ENCODE data around the gene PRKCB. TPM values are rescaled to one million over a fixed set of nuclear protein-coding genes. Genes with fewer than 3 reads are reported as not detected.

PRKCB gene
- total RNA-seq, 2 experiments from 2014 or later = 77.8 to 81.0 TPM

GRCh38 chr16:23959752-23960072 lies 123.9 kb downstream of the PRKCB start:
- Mint-ChIP-seq H3K27me3 (no peaks in the 10 kb centered on the region), H3K4me1 (peaks cover 50% of the 10 kb centered on the region), H3K4me3 (no peak overlapping the region), H3K36me3 (ENCODE audit: low read depth) (peaks cover 22% of the 10 kb centered on the region), H3K9me3 (no peaks in the 10 kb centered on the region), H3K27ac (no peak overlapping the region)
- ChIA-PET CTCF (interaction anchor here (0.7 to 1.0 kb wide), 2 partner anchors 15 to 18 kb away, joined by 3 to 5 read pairs; no protein-coding TSS in a partner anchor), POLR2A (no interaction called here)
- no peak for DNase-seq

DNA sequence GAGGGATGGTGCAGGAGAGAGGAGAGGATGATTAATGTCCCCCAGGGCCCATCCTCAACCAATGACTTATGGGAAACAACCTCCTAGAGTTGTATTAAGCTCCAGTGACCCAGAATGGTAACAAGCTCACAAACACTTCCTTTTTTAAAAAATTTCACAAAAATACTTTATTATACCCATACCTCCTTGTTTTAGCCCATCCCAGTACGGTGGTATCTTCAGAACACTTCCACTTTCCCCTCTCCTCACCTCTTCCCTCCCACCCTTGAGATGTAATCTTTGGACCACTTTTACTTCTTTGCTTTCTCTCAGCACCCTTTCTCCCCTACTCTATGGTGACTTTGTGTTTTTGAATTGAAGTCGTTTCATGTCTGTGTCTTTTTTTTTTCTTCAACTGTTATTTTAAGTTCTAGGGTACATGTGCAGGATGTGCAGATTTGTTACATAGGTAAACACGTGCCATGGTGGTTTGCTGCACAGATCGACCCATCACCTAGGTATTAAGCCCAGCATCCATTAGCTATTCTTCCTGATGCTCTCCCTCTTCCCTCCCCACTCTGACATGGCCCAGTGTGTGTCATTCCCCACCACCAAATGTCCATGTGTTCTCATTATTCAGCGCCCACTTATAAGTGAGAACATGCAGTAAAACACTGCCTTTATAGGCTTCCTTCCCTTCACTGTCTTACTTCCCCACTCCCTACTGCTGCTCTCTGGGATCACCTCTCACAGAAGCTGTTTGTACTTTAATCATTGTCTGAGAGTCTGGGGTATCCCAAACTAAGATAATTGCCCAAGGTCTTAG lies 124.5 kb downstream of the PRKCB start:
- Mint-ChIP-seq H3K27me3 (no peaks in the 10 kb centered on the region), H3K4me3 (no peak overlapping the region), H3K36me3 (ENCODE audit: low read depth) (peaks cover 28% of the 10 kb centered on the region), H3K9me3 (no peaks in the 10 kb centered on the region), H3K4me1 (peaks cover 50% of the 10 kb centered on the region), H3K27ac (no peak overlapping the region)
- no peak for DNase-seq
- CTCF ChIA-PET = interaction anchor here (0.7 to 1.0 kb wide), 3 partner anchors 9 to 18 kb away, joined by 3 to 5 read pairs (median 3); no protein-coding TSS in a partner anchor
- POLR2A ChIA-PET = no interaction called here

DNA sequence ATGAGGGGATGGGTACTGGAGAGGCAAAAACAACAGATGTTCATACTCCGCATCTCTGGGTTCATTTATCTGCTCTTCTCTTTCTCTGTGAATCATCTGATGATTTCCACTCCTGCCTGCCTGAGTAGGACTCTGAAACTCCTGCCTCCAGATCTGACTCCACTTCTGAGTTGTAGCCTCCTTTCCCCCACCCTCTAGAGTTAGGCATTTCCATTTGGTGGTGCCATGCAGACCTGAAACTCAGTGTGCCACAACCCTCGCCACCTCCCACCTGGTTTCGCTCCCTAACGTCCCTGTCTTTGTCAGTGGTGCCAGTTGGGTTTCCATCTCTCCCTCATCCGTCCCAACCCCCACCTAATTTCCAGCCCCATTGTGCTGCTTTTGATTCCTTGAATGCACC lies 126.2 kb downstream of the PRKCB start:
- Mint-ChIP-seq H3K27me3 (no peaks in the 10 kb centered on the region), H3K9me3 (no peaks in the 10 kb centered on the region), H3K27ac (no peak overlapping the region), H3K4me3 (no peak overlapping the region), H3K4me1 (peaks cover 52% of the 10 kb centered on the region), H3K36me3 (ENCODE audit: low read depth) (peaks cover 31% of the 10 kb centered on the region)
- ChIA-PET POLR2A (no interaction called here), CTCF (no interaction called here)
- no peak for DNase-seq

- no peak overlapping the region for H3K4me3 Mint-ChIP-seq
- ChIA-PET POLR2A (no interaction called here), CTCF (interaction anchor here (0.6 kb wide), 1 partner anchor 973 kb away, joined by 3 read pairs; no protein-coding TSS in a partner anchor)
- peaks cover 48% of the 10 kb centered on the region for H3K4me1 Mint-ChIP-seq
- H3K9me3 Mint-ChIP-seq = no peaks in the 10 kb centered on the region
- no peaks in the 10 kb centered on the region for H3K27me3 Mint-ChIP-seq
- H3K27ac Mint-ChIP-seq = no peak overlapping the region
- no peak for DNase-seq
- H3K36me3 Mint-ChIP-seq (ENCODE audit: low read depth) = peaks cover 34% of the 10 kb centered on the region
These were observed 128.4 kb downstream of the PRKCB start for GRCh38 chr16:23964136-23964535.

DNA sequence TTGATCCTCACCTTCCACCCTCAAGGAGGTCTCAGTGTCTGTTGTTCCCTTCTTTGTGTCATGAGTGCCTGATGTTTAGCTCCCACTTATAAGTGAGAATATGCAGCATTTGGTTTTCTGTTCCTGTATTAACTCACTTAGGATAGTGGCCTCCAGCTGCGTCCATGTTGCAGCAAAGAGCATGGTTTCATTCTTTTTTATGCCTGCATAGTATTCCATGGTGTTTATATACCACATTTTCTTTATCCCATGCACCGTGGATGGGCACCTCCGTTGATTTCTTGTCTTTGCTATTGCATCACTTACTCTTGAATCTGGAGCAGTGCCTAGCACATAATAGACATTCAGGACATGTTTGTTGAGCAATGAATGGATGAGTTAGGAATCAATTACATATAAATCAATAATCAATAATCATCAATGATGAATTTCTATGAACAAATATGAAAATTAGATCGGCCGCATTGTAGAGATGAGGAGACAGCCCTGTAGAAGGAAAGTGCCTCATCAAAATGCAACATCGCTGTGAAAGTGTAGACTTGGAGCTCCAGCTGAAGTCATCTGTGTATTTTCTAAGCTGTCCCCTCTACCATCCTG lies 129.5 kb downstream of the PRKCB start:
- H3K4me3 Mint-ChIP-seq = no peak overlapping the region
- DNase-seq = no peak
- CTCF ChIA-PET = interaction anchor here (2.3 kb wide), 1 partner anchor 11 kb away, joined by 5 read pairs; no protein-coding TSS in a partner anchor
- peaks cover 34% of the 10 kb centered on the region for H3K36me3 Mint-ChIP-seq (ENCODE audit: low read depth)
- H3K27ac Mint-ChIP-seq = no peak overlapping the region
- H3K27me3 Mint-ChIP-seq = no peaks in the 10 kb centered on the region
- POLR2A ChIA-PET = no interaction called here
- H3K9me3 Mint-ChIP-seq = no peaks in the 10 kb centered on the region
- H3K4me1 Mint-ChIP-seq = peaks cover 37% of the 10 kb centered on the region

- Mint-ChIP-seq H3K36me3 (ENCODE audit: low read depth) (peaks cover 32% of the 10 kb centered on the region), H3K9me3 (no peaks in the 10 kb centered on the region), H3K4me1 (peaks cover 27% of the 10 kb centered on the region), H3K4me3 (no peak overlapping the region), H3K27ac (no peak overlapping the region), H3K27me3 (no peaks in the 10 kb centered on the region)
- POLR2A ChIA-PET = no interaction called here
- CTCF ChIA-PET = interaction anchor here (1.1 to 2.3 kb wide), 3 partner anchors 9 to 75 kb away, joined by 3 to 5 read pairs (median 3); no protein-coding TSS in a partner anchor
- DNase-seq = no peak
These were observed 131.0 kb downstream of the PRKCB start for GRCh38 chr16:23966597-23967394.

GRCh38 chr16:23967775-23968174 lies 132.0 kb downstream of the PRKCB start:
- CTCF ChIA-PET = interaction anchor here (1.1 to 2.3 kb wide), 3 partner anchors 8 to 84 kb away, joined by 3 to 5 read pairs (median 3); no protein-coding TSS in a partner anchor
- DNase-seq = no peak
- no peaks in the 10 kb centered on the region for H3K9me3 Mint-ChIP-seq
- peaks cover 20% of the 10 kb centered on the region for H3K4me1 Mint-ChIP-seq
- H3K27me3 Mint-ChIP-seq = no peaks in the 10 kb centered on the region
- H3K27ac Mint-ChIP-seq = peak overlapping the region; percentile 52
- POLR2A ChIA-PET = no interaction called here
- H3K36me3 Mint-ChIP-seq (ENCODE audit: low read depth) = peaks cover 23% of the 10 kb centered on the region
- no peak overlapping the region for H3K4me3 Mint-ChIP-seq

- peaks cover 22% of the 10 kb centered on the region for H3K4me1 Mint-ChIP-seq
These were observed 132.4 kb downstream of the PRKCB start for GRCh38 chr16:23968176-23968575.

GRCh38 chr16:23969468-23970297 lies 133.9 kb downstream of the PRKCB start:
- ChIA-PET POLR2A (no interaction called here), CTCF (interaction anchor here (1.3 to 1.6 kb wide), 2 partner anchors 9 to 86 kb away, joined by 3 read pairs; no protein-coding TSS in a partner anchor)
- no peaks in the 10 kb centered on the region for H3K9me3 Mint-ChIP-seq
- no peaks in the 10 kb centered on the region for H3K27me3 Mint-ChIP-seq
- peaks cover 14% of the 10 kb centered on the region for H3K36me3 Mint-ChIP-seq (ENCODE audit: low read depth)
- peaks cover 31% of the 10 kb centered on the region for H3K4me1 Mint-ChIP-seq
- H3K27ac Mint-ChIP-seq = no peak overlapping the region
- DNase-seq = no peak
- no peak overlapping the region for H3K4me3 Mint-ChIP-seq

More at GRCh38 chr16:23968176-23968575, 132.4 kb downstream of the PRKCB start:
- Mint-ChIP-seq H3K36me3 (ENCODE audit: low read depth) (peaks cover 21% of the 10 kb centered on the region), H3K27ac (peak overlapping the region; percentile 52), H3K4me3 (no peak overlapping the region), H3K9me3 (no peaks in the 10 kb centered on the region), H3K27me3 (no peaks in the 10 kb centered on the region)
- no peak for DNase-seq
- CTCF ChIA-PET = interaction anchor here (1.6 kb wide), 1 partner anchor 84 kb away, joined by 3 read pairs; no protein-coding TSS in a partner anchor
- POLR2A ChIA-PET = no interaction called here

DNA sequence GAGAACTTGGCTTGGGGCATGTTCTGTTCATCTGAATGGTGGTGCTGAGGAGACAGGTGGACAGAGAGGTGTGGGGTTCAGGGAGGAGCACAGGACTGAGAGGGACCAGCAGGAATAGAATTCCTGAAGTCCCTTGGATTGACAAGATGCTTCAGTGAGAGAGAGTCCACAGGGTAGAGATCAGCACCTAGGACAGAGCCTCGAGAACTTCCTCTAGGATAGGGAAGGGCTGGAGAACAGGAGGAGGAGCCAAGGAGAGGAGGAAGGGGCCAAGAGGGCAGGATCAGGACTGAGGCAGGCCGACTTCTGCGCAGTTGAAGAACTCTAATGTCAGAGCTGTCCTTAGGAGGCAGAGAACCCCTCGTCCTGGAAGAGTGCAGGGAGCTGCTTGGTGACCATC lies 138.4 kb downstream of the PRKCB start:
- H3K36me3 Mint-ChIP-seq (ENCODE audit: low read depth) = peaks cover 2% of the 10 kb centered on the region
- ChIA-PET POLR2A (no interaction called here), CTCF (interaction anchor here (0.9 kb wide), 1 partner anchor 32 kb away, joined by 3 read pairs; no protein-coding TSS in a partner anchor)
- H3K9me3 Mint-ChIP-seq = no peaks in the 10 kb centered on the region
- no peak overlapping the region for H3K27ac Mint-ChIP-seq
- no peaks in the 10 kb centered on the region for H3K27me3 Mint-ChIP-seq
- peaks cover 33% of the 10 kb centered on the region for H3K4me1 Mint-ChIP-seq
- H3K4me3 Mint-ChIP-seq = no peak overlapping the region
- no peak for DNase-seq

DNA sequence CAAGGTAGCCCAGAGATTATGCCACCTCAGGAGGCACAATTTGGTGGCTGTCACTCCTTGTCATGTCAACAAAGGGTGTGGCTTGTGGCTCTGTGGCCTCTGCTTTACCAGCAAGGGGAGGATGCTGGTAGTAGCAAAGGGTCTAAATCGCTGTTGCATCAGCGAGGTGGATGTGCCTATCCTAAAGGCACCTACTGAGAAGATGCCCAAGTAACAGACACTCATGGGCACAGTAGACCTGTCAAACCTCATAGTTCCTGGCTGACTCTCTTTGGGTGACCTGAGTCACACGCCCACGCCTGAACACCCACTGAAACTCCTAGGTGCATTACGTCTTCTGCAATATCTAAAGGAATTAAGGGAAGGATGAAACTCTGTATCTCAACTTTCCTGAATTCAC lies 139.5 kb downstream of the PRKCB start:
- no peak overlapping the region for H3K27ac Mint-ChIP-seq
- ChIA-PET POLR2A (no interaction called here), CTCF (interaction anchor here (0.9 to 2.4 kb wide), 2 partner anchors 9 to 33 kb away, joined by 3 to 5 read pairs; no protein-coding TSS in a partner anchor)
- no peak for DNase-seq
- no peak overlapping the region for H3K4me3 Mint-ChIP-seq
- peaks cover 33% of the 10 kb centered on the region for H3K4me1 Mint-ChIP-seq
- peaks cover 2% of the 10 kb centered on the region for H3K36me3 Mint-ChIP-seq (ENCODE audit: low read depth)
- no peaks in the 10 kb centered on the region for H3K9me3 Mint-ChIP-seq
- H3K27me3 Mint-ChIP-seq = no peaks in the 10 kb centered on the region

- CTCF ChIA-PET = interaction anchor here (2.4 kb wide), 1 partner anchor 9 kb away, joined by 5 read pairs; no protein-coding TSS in a partner anchor
- peaks cover 2% of the 10 kb centered on the region for H3K36me3 Mint-ChIP-seq (ENCODE audit: low read depth)
- no peak for DNase-seq
- H3K27ac Mint-ChIP-seq = no peak overlapping the region
- peaks cover 33% of the 10 kb centered on the region for H3K4me1 Mint-ChIP-seq
- H3K9me3 Mint-ChIP-seq = no peaks in the 10 kb centered on the region
- H3K27me3 Mint-ChIP-seq = no peaks in the 10 kb centered on the region
- POLR2A ChIA-PET = no interaction called here
- H3K4me3 Mint-ChIP-seq = no peak overlapping the region
These were observed 140.3 kb downstream of the PRKCB start for GRCh38 chr16:23976091-23976490.

All from activated CD4-positive, alpha-beta T cell treated with anti-CD3 and anti-CD28 coated beads, Interleukin-2, amount 10 ng/mL, durations not matched to agents 7 days and 5 days (primary cell).